HG02678 (cell line): ENCODE data around the gene NDUFV3.
"Not testable (repeated sequence)": the region's sequence is repeated elsewhere in the genome, so short reads cannot be mapped to it uniquely, and the experiment has no call there.

Experiments
- ATAC-seq: cut with Tn5 transposase; IDR thresholded peaks from one replicate; pipeline ENCODE4 v1.9.1; 2021; ENCODE audit warnings: mild to moderate bottlenecking, moderate library complexity; ENCODE audit not compliant: unreplicated experiment

Gene NDUFV3

DNA sequence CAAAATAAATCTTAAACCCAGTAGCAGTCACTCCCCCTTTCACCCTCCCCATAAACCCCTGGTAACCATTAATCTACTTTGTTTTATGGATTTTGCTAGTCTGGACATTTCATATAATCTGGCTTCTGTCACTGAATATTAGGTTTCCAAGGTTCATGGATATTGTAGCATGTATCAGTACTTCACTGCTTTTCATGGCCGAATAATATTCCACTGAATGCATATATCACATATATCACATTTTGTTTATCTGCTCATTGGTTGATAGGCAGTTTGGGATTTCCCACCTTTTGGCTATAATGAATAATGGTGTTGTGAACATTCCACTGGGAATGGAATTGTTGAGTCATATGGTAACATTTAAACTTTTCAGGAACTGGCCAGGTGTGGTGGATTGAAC, 9.2 kb upstream of the NDUFV3 start:
- no peak for ATAC-seq

DNA sequence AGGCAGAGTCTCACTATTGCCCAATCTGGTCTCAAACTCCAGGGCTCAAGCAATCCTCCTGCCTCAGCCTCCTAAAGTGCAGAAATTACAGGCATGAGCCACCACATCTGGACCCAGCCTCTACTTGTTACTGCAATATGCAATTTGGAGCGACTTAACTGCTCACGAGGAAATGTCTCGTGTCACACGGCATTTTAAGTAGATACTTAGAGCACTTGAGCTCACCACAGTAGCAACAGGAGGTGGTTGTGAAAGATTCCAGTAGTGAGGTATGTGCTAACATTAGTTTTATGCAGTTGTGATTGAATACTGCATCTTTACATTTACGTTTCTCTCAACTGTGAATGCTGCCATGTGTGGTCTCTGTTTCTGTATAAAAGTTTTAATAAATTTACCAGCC, 5.8 kb upstream of the NDUFV3 start:
- ATAC-seq = no peak

DNA sequence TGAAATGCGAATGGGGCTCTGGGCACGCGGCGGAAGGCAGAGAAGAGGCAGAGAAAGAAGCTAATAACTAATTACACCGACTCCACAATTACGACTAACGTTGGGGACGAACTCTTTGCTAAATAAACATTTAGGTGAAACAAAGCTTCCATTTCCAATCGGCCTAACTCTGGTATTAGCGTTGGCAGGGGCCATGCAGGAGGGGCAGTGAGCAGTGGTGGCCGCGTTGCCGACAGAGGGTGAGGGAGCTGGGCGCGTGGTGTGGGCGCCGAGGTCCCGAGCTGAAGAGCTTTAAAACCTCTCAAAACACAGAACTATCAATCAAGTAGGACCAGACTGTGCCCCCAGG, 553 bp upstream of the NDUFV3 start:
- no peak for ATAC-seq

DNA sequence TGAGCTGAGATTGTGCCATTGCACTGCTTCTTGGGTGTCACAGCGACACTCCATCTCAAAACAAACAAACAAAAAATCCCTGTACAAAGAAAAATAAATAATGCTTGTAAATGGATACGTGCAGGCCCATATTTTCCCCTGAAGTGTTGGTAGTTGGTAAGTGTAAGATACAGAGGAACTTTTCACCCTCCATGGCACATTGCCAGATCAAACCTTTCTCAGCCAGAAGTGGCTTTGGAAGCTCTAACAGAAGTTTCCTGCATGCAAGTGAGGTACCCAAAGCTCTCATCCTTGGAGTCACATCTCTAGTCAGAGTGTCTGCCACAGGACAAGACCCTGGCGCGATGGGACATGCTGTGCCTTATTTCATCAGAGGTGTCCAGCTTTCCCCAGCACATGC, 7.3 kb downstream of the NDUFV3 start:
- ATAC-seq = no peak

DNA sequence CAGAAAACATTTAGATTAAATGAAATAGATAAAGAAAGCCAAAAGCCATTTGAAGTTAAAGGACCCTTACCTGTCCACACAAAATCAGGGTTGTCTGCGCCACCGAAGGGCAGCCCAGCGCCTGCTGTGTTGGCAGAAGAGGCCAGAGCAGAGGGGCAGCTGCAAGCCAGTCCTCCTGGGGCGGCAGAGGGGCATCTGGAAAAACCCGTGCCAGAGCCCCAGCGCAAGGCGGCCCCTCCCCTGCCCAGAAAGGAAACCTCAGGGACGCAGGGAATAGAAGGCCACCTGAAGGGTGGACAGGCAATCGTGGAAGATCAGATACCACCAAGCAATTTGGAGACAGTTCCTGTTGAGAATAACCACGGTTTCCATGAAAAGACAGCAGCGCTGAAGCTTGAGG, 10.7 kb downstream of the NDUFV3 start:
- ATAC-seq = no peak

DNA sequence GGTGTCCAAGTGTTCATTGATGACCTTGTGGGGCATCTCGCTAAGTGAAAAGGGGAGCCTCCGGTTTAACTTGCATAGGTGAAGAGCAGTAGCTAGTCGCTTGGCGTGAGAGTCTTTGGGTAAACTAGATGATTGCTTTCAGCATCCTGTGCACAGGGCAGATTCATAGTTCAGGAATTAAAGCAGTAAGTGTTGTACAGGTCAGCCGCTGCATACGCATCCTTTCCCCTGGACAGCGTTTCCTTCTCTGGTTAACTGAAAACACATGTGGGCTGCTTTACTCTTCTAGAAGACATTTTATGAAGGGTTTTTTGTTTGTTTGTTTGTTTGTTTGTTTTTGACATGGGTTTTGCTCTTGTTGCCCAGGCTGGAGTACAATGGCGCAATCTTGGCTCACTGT, 12.1 kb downstream of the NDUFV3 start:
- no peak for ATAC-seq

DNA sequence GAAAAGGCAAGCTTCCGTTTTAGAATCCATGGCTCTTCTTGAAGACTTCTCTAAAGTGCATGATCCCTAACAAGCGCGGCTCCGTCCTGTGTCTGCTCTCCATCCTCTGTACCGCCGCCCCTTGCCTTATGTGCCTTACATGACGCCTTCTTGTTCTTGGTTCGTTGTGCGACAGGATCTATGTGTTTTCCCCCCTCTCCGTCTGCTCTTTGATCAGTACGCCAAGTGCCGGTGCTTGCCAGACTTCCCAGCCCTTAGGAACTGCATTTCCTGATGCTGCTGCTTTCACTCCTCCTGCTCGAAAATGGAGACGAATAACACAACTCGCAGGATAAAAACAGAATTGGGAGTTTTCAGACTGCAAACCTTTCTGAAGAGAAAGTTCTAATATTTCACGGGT, 13.1 kb downstream of the NDUFV3 start:
- no peak for ATAC-seq

DNA sequence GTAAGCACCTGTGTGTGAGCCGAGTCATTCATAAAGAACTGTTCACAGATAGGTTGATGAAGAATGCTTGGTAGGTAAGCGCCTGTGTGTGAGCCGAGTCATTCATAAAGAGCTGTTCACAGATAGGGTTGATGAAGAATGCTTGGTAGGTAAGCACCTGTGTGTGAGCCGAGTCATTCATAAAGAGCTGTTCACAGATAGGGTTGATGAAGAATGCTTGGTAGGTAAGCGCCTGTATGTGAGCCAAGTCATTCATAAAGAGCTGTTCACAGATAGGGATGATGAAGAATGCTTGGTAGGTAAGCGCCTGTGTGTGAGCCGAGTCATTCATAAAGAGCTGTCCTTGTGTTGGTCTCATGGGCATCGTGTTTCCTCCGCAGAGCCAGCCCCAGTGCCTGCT, 15.4 kb downstream of the NDUFV3 start:
- not testable (repeated sequence) for ATAC-seq

DNA sequence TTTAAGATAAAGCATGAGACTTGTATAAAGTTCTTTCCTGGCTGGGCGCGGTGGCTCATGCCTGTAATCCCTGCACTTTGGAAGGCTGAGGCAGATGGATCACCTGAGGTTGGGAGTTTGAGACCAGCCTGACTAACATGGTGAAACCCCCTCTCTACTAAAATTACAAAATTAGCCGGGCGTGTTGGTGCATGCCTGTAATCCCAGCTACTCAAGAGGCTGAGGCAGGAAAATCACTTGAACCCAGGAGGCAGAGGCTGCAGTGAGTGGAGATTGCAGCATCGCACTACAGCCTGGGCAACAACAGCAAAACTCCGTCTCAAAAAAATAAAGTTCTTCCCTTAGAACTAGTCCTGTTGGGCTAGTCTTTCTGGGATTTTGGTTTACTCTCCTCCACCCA, 18.8 kb downstream of the NDUFV3 start:
- ATAC-seq = not testable (repeated sequence)

DNA sequence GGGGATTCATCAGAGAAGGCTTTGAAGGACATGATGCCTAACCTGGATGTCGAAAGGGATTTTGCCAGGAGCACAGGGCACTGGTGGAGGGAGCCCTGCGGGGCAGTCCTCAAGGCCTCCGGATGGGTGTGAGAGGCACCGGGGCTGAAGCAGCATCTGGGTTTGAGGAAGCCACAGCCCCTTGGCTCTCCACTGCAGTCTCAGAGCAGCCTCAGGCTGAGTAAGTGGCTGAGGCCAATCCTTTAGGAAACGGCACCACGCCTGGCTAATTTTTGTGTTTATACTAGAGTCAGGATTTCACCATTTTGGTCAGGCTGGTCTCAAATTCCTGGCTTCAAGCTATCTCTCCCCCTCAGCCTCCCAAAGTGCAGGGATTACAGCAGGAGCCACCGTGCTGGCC, 20.4 kb downstream of the NDUFV3 start:
- ATAC-seq = no peak

DNA sequence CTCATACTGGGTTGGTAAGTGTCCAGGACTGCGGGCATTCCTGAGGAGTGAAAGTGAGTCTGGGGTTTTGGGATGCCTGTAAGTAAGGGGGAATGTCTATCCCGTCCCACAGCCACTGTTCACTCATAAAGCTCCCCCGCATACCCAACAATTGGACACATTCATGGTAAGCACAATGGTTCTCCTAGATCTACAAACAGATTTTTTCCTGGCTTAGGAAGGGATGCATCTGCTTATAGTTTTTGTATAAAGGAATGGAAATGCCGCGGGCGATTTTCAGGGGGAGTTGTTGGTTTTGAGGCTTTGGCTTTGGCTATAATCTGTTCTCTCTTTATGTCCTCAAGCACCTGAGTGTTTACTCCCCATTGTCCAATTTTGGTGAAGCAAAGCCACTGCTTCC, 25.2 kb downstream of the NDUFV3 start:
- ATAC-seq = no peak

DNA sequence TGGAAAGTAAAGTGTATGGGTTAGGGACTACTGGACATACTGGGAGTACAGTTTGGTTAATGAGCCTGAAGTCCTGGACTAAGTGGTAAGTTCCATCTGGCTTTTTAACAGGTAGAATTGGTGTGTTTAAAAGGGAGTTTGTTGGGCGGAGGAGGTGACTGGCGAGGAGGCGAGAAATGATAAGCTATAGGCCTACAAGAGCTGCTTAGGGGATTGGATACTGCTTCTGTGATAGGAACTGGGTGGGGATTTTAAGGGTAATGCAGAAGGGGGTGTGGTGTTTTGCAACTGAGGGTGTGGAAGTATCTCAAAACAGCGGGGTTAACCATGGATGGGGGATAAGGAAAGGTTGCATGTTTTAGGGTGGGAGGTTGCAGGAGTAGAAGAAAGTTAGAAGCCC, 28.8 kb downstream of the NDUFV3 start:
- ATAC-seq = no peak

DNA sequence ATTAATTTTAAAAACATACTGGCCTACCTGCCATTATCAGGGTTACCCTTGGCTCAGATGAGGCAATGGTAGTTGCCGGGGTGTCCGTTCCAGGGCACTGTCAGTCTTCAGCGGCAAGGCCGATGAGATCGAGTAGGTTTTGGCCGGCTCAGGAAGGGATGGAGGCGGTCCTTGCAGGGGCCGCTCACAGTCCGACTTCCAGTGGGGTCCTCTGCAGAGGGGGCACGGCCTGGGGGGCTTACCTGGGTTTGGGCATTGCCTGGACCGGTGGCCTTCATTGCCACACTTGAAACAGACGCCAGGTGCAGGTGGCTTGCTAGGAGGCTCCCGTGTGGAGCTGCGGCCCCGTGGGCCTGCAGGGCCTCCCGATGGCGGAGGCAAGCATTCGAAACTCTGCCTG, 29.8 kb downstream of the NDUFV3 start:
- ATAC-seq = no peak

DNA sequence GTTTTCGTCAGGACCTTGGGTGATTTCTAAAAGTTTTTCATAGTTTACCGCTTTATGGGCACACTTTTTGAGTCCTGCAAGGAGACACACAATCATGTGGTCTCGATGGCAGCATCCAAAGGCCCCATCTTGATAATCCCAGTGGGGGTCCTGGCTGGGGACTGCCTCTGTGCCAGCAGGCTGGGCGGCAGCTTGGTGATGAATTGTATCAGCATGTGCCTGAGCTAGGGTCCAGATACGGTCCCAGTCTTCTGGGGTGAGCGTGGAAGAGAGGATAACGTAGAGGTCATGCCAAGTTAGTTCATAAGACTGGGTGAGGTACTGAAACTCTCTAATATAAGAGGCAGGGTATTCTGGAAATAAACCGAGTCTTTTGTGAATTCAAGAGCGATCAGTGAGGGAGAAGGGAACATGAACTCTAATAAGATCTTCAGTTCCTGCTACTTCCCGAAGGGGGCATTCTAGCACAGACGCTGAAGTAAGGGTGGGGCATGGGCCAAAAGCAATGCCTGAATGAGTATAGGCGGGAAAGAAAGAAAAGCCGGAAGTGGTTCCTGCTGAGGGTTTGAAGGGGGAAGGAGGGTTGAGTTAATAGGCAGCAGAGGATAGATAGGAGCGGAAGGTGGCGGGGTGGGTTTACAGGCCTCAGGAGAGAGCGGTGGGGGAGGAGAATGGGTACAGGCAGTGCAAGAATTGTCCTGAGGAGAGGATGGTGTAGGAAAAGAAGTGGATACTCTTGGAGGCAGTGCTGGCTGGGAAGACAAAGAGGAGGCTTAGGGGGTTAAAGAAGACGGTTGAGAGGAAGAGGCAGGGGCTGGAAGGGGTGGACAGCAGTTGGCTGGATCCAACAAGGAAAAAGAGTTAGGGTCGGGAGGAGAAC, 30.7 kb downstream of the NDUFV3 start:
- ATAC-seq = no peak

DNA sequence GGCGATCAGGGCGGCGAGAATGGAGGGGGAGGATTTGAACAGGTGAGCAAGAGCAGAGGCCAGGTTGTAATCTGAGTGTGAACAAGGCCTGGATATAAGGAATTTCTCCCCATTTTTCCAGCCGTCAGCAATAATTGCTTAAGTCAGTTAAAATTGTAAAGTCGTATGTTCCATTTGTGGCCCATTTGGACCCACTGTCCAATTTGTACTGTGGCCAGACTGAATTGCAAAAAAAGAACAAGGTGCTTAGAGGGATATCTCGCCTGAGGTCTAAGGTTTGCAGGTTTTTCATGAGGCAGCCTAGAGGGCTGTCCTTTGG, 31.3 kb downstream of the NDUFV3 start:
- no peak for ATAC-seq

DNA sequence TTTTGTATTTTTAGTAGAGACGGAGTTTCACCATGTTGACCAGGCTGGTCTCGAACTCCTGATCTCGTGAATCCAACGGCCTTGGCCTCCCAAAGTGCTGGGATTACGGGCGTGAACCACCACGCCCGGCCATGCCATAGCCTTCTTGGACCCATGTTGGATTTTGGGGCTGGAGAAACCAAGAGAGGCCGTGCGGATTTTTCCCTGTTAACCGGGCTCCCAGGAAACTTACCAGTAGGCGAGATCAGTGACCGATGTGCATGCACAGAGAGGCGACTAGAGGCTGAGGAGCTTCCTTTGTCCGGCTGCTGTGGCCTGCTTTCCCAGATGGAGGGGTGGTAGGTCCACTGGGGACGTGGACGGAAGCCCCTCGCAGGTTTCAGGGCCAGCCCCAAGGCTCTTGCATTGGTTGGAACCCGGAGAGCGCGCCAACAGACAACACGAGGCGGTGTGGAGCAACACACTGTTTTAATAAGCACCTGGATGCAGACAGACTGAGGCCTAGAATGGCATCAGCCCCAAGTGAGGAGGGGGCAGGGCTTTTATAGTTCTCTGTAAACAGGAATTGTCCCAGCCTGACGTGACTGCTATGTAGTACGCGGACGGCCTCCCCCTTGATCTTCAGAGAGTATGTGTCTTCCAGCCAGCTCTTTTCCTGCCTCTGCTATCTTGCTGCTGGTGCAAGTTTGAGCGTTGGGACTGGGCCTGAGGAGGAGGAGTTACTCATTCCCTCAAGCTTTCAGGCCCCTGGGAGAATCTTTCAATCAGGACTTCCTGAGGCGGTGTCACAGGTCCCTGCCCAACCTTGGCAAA, 32.2 kb downstream of the NDUFV3 start, which contains the start of gene ERVH48-1:
TSS of gene ERVH48-1 (minus strand) at position 517 of the 813 bp plus-strand sequence. CDS start 6,624 bp downstream, outside the sequence.
- no peak for ATAC-seq

DNA sequence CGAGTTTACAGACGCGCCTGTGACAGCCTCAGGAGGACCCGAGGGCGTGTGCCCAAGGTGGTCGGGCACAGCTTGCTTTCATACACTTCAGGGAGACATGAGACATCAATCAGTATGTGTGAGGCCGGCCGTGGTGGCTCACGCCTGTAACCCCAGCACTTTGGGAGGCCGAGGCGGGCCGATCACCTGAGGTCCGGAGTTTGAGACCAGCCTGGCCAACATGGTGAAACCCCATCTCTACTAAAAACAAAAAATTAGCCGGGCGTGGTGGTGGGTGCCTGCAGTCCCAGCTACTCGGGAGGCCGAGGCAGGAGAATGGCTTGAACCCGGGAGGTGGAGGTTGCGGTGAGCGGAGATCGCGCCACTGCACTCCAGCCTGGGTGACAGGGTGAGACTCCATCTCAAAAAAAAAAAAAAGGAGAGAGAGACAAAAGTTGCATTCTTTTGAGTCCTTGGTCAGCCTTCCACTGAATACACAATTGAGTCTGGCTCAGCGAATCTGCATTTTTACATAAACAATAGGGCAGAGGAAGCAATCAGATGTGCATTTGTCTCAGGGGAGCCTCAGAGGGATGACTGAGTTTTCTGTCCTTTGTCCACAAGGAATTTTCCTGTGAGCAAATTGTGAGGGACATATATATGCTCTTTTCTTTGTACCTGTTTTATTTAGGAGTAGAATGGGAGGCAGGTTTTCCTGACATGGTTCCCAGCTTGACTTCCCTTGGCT, 34.5 kb downstream of the NDUFV3 start:
- not testable (repeated sequence) for ATAC-seq

DNA sequence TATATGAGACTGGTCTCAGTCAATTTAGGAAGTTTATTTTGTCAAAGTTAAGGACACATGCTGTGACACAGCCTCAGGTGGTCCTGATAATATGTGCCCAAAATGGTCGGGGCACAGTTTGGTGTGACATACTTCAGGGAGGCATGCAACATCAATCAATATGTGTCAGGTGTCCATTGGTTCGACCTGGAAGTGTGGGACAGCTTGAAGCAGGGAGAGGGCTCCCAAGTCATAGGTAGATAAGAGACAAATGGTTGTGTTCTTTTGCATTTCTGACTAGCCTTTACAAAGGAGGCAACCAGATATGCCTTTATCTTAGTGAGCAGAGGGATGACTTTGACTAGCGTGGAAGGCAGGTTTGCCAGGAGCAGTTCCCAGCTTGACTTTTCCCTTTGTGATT, 36.9 kb downstream of the NDUFV3 start:
- ATAC-seq = no peak

DNA sequence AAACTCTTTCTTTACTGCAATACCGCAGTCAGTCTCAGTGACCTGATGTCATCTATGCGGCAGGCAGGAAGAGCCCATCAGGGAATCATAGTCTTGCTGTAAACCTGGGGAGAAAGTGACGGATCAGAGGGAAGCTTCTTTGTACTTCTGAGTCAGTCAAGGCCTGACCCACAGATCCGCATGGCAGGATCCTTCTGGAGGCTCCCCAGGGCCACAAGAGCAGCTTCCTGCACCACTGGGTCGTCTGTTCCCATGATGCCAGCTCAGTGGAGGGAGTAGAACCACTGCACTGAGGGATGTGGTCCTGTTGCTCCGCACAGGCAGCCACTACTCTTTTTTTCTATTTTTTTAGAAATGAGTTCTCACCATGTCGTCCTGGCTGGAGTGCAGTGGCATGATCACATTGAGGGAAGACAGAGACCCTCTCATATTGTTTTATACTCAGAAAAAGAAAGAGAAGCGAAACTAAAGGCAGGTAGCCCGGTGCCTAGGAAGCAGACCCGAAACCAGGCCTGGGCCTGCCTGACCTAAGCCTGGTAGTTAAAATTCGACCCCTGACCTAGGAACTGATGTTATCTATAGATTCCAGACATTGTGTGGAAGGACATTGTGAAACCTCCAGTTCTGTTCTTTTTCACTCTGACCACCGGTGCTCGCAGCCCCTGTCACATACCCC, 38.6 kb downstream of the NDUFV3 start:
- no peak for ATAC-seq

DNA sequence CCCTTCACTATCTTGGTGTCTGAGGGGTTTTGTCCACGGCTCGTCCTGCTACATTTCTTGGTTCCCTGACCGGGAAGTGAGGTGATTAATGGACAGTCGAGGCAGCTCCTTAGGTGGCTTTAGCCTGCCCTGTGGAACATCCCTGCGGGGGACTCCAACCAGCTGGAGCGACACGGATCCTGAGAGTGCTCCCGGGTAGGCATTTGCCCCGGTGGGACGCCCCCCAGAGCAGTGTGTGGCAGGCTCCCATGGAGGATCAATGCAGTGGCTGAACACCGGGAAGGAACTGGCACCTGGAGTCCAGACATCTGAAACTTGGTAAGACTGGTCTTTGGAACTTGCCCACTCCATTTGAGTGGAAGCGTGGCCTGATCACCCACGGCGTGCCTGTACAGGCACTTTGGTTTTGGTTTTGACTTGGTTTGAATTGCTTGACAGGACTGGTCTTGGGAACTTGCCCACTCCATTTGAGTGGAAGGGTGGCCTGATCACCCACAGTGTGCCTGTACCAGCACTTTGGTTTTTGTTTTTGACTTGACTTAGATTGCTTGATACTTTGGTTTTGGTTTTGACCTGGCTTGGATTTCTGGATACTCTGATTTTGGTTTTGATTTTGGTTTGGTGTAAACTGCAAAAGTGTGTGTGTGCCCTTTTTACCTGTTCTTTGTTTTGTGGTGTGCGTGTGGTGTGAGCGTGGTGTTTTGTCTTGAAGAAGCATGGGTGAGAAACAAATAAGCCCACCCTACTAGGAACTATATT, 39.4 kb downstream of the NDUFV3 start:
- not testable (repeated sequence) for ATAC-seq
